H9 (cell line): ENCODE results near the gene HEMGN. TPM values are rescaled to one million over a fixed set of nuclear protein-coding genes. Genes with fewer than 3 reads are reported as not detected.

Experiments
- DNase-seq: peaks from one replicate; pipeline ENCODE4 v3.0.0-alpha.2; 2017
- H2AFZ ChIP-seq: one replicate; pipeline ENCODE4 v1.6.1; 2013; ENCODE audit warnings: mild to moderate bottlenecking, low read length, control low read depth, moderate library complexity
- H2AK5ac ChIP-seq: 2 replicates; pipeline ENCODE4 v1.6.1; 2013; ENCODE audit warnings: low read length, control low read depth, mixed read lengths; ENCODE audit not compliant: insufficient read length
- H2BK120ac ChIP-seq: one replicate; pipeline ENCODE4 v1.6.1; 2013; ENCODE audit warnings: low read depth, mild to moderate bottlenecking, low read length, control low read depth, inconsistent platforms; ENCODE audit not compliant: poor library complexity, severe bottlenecking
- H2BK12ac ChIP-seq: 2 replicates; pipeline ENCODE4 v1.6.1; 2013; ENCODE audit warnings: low read length, control low read depth, mixed read lengths, low read depth; ENCODE audit not compliant: insufficient read length
- H2BK15ac ChIP-seq: 2 replicates; pipeline ENCODE4 v1.6.1; 2013; ENCODE audit warnings: low read depth, low read length, control low read depth
- H2BK20ac ChIP-seq: one replicate; pipeline ENCODE4 v1.6.1; 2013; ENCODE audit warnings: low read depth, mild to moderate bottlenecking, low read length, control low read depth, inconsistent platforms; ENCODE audit not compliant: poor library complexity, severe bottlenecking
- H2BK5ac ChIP-seq: 2 replicates; pipeline ENCODE4 v1.6.1; 2013; ENCODE audit warnings: low read length, control low read depth, mixed read lengths; ENCODE audit not compliant: insufficient read length
- H3K14ac ChIP-seq: 2 replicates; pipeline ENCODE4 v1.6.1; 2013; ENCODE audit warnings: low read length, control low read depth; ENCODE audit not compliant: insufficient read depth
- H3K18ac ChIP-seq: 2 replicates; pipeline ENCODE4 v1.6.1; 2013; ENCODE audit warnings: low read depth, mild to moderate bottlenecking, mixed read lengths, low read length, control low read depth; ENCODE audit not compliant: insufficient read length
- H3K23ac ChIP-seq: 2 replicates; pipeline ENCODE4 v1.6.1; 2013; ENCODE audit warnings: low read length, control low read depth, mixed read lengths, low read depth; ENCODE audit not compliant: insufficient read length
- H3K23me2 ChIP-seq: 2 replicates; pipeline ENCODE4 v1.6.1; 2013; ENCODE audit warnings: low read depth, mild to moderate bottlenecking, mixed read lengths, low read length, control low read depth; ENCODE audit not compliant: insufficient read length, poor library complexity, severe bottlenecking
- H3K27ac ChIP-seq: 2 replicates; pipeline ENCODE4 v1.5.1; 2013; ENCODE audit warnings: low read length, control low read depth, mixed read lengths, low read depth; ENCODE audit not compliant: insufficient read length
- H3K27me3 ChIP-seq: 2 replicates; pipeline ENCODE4 v1.6.1; 2013; ENCODE audit warnings: low read length, control low read depth, inconsistent platforms; ENCODE audit not compliant: insufficient read depth
- H3K4ac ChIP-seq: 2 replicates; pipeline ENCODE4 v1.6.1; 2013; ENCODE audit warnings: low read depth, mild to moderate bottlenecking, control low read depth, inconsistent platforms, low read length, moderate library complexity
- H3K4me1 ChIP-seq: 2 replicates; pipeline ENCODE4 v1.6.1; 2013; ENCODE audit warnings: low read length, control low read depth, inconsistent platforms; ENCODE audit not compliant: insufficient read depth
- H3K4me2 ChIP-seq: 2 replicates; pipeline ENCODE4 v1.6.1; 2013; ENCODE audit warnings: low read length, control low read depth, mixed read lengths; ENCODE audit not compliant: insufficient read length, insufficient read depth
- H3K56ac ChIP-seq: 2 replicates; pipeline ENCODE4 v1.6.1; 2013; ENCODE audit warnings: low read depth, mild to moderate bottlenecking, mixed read lengths, low read length, control low read depth; ENCODE audit not compliant: insufficient read length
- H3K79me1 ChIP-seq: 2 replicates; pipeline ENCODE4 v1.6.1; 2013; ENCODE audit warnings: low read depth, mild to moderate bottlenecking, moderate library complexity, low read length, control low read depth, inconsistent platforms; ENCODE audit not compliant: insufficient read depth, poor library complexity, severe bottlenecking
- H3K79me2 ChIP-seq: 2 replicates; pipeline ENCODE4 v1.6.1; 2013; ENCODE audit warnings: low read length, control low read depth, inconsistent platforms; ENCODE audit not compliant: insufficient read depth
- H3K9ac ChIP-seq: 2 replicates; pipeline ENCODE4 v1.6.1; 2013; ENCODE audit warnings: low read length, control low read depth, mixed read lengths; ENCODE audit not compliant: insufficient read length; ENCODE audit errors: extremely low read depth
- H3K9me3 ChIP-seq: one replicate; pipeline ENCODE4 v1.6.1; 2013; ENCODE audit warnings: low read depth, low read length, inconsistent platforms; ENCODE audit not compliant: control insufficient read depth
- H3T11ph ChIP-seq: one replicate; pipeline ENCODE4 v1.6.1; 2013; ENCODE audit warnings: mild to moderate bottlenecking, low read length, control low read depth, inconsistent platforms
- H4K20me1 ChIP-seq: one replicate; pipeline ENCODE4 v1.6.1; 2013; ENCODE audit not compliant: control insufficient read depth, insufficient read length, insufficient read depth
- H4K5ac ChIP-seq: 2 replicates; pipeline ENCODE4 v1.6.1; 2013; ENCODE audit warnings: low read depth, mild to moderate bottlenecking, mixed read lengths, low read length, control low read depth; ENCODE audit not compliant: insufficient read length
- H4K8ac ChIP-seq: replicated peaks from 2 replicates; pipeline ENCODE4 v1.6.1; 2013; ENCODE audit warnings: low read length, control low read depth, mixed read lengths, low read depth; ENCODE audit not compliant: insufficient read length
- H4K91ac ChIP-seq: 2 replicates; pipeline ENCODE4 v1.6.1; 2013; ENCODE audit warnings: low read depth, mild to moderate bottlenecking, moderate library complexity, mixed read lengths, low read length, control low read depth; ENCODE audit not compliant: insufficient read length
- H3K27ac Mint-ChIP-seq, 3 experiments: 2 replicates in 2 of 3; 3 replicates in 1 of 3; pipeline ENCODE4 v1.8.0; 2020 to 2021; ENCODE audit warnings: mixed read lengths in 3 of 3, mild to moderate bottlenecking in 1 of 3, moderate library complexity in 1 of 3
- H3K27me3 Mint-ChIP-seq: 2 replicates; pipeline ENCODE4 v1.8.0; 2021; ENCODE audit warnings: low read depth, mild to moderate bottlenecking, moderate library complexity, mixed read lengths
- H3K36me3 Mint-ChIP-seq, 3 experiments: 2 replicates in 2 of 3; 3 replicates in 1 of 3; pipeline ENCODE4 v1.8.0; 2020 to 2021; ENCODE audit warnings: low read depth in 3 of 3, mixed read lengths in 3 of 3; ENCODE audit not compliant: insufficient read depth in 1 of 3
- H3K4me1 Mint-ChIP-seq, 2 experiments: 2 replicates each; pipeline ENCODE4 v1.8.0; 2020; ENCODE audit warnings: mixed read lengths in 2 of 2
- H3K4me3 Mint-ChIP-seq, 2 experiments: 2 replicates in 1 of 2; 3 replicates in 1 of 2; pipeline ENCODE4 v1.8.0; 2020 to 2021; ENCODE audit warnings: mild to moderate bottlenecking in 2 of 2, mixed read lengths in 2 of 2, moderate library complexity in 1 of 2
- H3K9me3 Mint-ChIP-seq, 2 experiments: 2 replicates in 1 of 2; 3 replicates in 1 of 2; pipeline ENCODE4 v1.8.0; 2020; ENCODE audit warnings: mild to moderate bottlenecking in 2 of 2, mixed read lengths in 2 of 2, moderate library complexity in 1 of 2
- CTCF ChIP-seq: fragments of 200-600 bp; sonication (generic); conservative IDR thresholded peaks from 3 replicates; pipeline ENCODE4 v1.8.0; 2021; ENCODE audit warnings: antibody characterized with exemption, mild to moderate bottlenecking
- WGBS: extraction: QIAGEN DNeasy Blood & Tissue Kit; methylation state at CpG from one replicate; pipeline ENCODE4 v1.1.7; 2013; ENCODE audit warnings: missing lambda C conversion rate, low lambda C conversion rate, mixed read lengths; ENCODE audit not compliant: insufficient read length; ENCODE audit errors: extremely low coverage; 5-methylcytosine and 5-hydroxymethylcytosine counted together
- total RNA-seq: library from RNA; stranded (reverse); gene quantifications from 2 replicates; pipeline ENCODE4 v1.2.1, GENCODE V29; 2021

HEMGN gene
- total RNA-seq, 1 experiment from 2014 or later: not detected

- Mint-ChIP-seq H3K4me3 (no peak overlapping the region), H3K27ac (no peak overlapping the region; a peak in 1 of 7 replicates), H3K27me3 (peaks cover 7% of the 10 kb centered on the region), H3K36me3 (no peaks in the 10 kb centered on the region), H3K4me1 (no peaks in the 10 kb centered on the region), H3K9me3 (no peaks in the 10 kb centered on the region)
- Histone ChIP-seq H3K18ac (no peak overlapping the region), H4K91ac (no peak overlapping the region), H2BK5ac (no peak overlapping the region), H4K20me1 (no peaks in the 10 kb centered on the region), H3K4me2 (no peak overlapping the region), H4K8ac (peak overlapping the region; percentile 60), H3K9ac (no peak overlapping the region), H3K23ac (no peak overlapping the region), H3K27me3 (no peaks in the 10 kb centered on the region), H3K79me2 (no peaks in the 10 kb centered on the region), H2AFZ (no peak overlapping the region), H2BK15ac (no peak overlapping the region), H3K56ac (no peak overlapping the region), H2BK120ac (no peak overlapping the region), H4K5ac (no peak overlapping the region), H2AK5ac (no peak overlapping the region), H2BK12ac (no peak overlapping the region), H3K9me3 (no peaks in the 10 kb centered on the region), H2BK20ac (no peak overlapping the region), H3K23me2 (no peaks in the 10 kb centered on the region), H3K4ac (no peak overlapping the region), H3K14ac (no peak overlapping the region), H3K4me1 (no peaks in the 10 kb centered on the region), H3K27ac (no peak overlapping the region), H3T11ph (no peak overlapping the region), H3K79me1 (no peaks in the 10 kb centered on the region)
- no CpG with 5 or more reads among the region's 9 CpGs for WGBS
- TF ChIP-seq CTCF: no peak
- DNase-seq: no peak
These were observed 37.8 kb downstream of the HEMGN start for GRCh38 chr9:97900103-97900737.
